ENCODE measurements around the gene ARHGEF28.
A peak's percentile ranks its signal among the peaks of the same experiment; 100 is the strongest.

The ARHGEF28 gene

GRCh38 chr5:73654819-73655318, 28.9 kb downstream of the ARHGEF28 start:
- DNase-seq = no peak

- no peak for DNase-seq
These were observed 29.6 kb downstream of the ARHGEF28 start for GRCh38 chr5:73655521-73656160.

- DNase-seq = no peak
These were observed 35.8 kb downstream of the ARHGEF28 start for GRCh38 chr5:73661753-73662152.

DNA sequence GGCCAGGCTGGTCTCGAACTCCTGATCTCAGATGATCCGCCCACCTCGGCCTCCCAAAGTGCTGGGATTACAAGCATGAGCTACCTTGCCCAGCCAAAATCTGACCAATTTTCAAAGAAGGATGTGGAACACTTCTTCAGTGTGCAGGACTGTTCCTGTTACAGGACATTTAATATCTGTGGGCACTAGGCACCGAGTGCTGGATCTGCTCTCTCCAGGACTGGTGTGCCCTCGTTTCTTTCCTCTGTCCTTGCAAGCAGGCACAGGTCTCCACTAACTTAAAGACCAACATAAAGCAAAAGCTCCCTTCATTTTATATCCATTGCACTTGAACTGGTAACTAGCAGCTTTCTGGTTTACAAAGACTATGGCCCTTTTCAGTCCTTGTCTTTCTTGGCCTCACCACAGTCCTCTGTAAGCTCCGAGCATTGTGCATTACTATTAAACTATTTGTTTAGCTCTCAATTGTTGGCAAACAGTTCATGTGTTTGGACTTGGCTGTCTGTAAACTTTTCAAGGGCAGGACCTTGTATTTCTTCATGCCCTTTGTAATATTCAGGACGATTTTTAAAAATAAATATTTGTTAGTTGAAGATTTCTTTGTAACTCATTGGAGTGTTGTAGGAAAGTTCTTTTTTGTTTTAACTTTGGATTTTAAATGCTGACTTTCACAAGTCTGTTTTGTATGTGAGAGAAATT, 37.3 kb downstream of the ARHGEF28 start:
- DNase-seq = no peak

- no peak for DNase-seq
These were observed 37.9 kb downstream of the ARHGEF28 start for GRCh38 chr5:73663860-73664240.

GRCh38 chr5:73664796-73665195, 38.8 kb downstream of the ARHGEF28 start:
- no peak for DNase-seq

DNA sequence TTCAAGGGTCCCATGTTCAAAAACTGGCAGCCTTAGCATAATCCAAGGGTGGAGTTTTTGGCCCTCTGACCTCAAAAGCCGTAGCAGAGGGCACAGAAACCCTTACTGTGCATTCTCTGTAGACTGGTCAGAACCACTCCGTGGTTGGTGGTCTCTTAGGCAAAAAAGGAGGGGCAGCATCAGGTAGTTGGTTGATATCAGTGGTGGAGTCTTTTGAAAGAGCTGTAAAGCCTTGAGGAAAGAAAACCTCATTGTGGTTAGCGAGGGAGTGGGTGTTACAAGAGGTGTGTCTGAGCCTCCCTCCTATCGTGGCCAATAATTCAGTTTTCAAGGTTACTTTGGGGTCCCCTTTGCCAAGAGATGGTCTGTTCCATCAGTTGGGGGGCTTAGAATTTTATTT, 40.9 kb downstream of the ARHGEF28 start:
- DNase-seq = no peak

GRCh38 chr5:73668017-73668416, 42.0 kb downstream of the ARHGEF28 start:
- no peak for DNase-seq

DNA sequence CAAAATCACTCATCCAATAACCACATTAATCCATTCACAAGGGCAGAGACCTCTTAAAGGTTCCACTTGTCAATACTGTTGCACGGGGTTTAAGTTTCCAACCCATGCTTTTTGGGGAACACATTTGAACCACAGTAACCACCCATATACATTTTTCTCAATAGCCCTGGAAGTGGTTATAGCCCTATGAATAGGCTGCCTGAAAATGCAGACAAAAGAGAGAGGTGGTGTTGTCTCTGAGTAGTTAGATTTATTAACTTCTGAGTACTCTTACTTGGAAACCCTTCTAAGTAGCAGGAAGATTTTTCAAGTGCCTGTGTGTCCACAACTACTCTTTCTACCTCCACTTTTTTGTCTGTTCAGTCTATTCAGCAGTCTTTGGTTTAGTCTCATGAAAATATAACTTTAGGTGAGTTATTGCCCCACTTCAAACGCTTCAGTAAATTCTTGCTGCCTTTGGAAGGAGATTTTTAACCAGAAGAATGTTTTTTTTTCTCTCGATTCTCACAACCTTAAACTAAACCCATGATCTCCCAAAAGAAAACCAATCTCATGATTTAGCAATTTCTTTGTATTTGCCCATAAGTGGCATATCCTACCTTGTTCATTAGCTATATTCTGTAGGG, 42.6 kb downstream of the ARHGEF28 start:
- DNase-seq = no peak

- DNase-seq = no peak
These were observed 44.7 kb downstream of the ARHGEF28 start for GRCh38 chr5:73670731-73671130.

DNA sequence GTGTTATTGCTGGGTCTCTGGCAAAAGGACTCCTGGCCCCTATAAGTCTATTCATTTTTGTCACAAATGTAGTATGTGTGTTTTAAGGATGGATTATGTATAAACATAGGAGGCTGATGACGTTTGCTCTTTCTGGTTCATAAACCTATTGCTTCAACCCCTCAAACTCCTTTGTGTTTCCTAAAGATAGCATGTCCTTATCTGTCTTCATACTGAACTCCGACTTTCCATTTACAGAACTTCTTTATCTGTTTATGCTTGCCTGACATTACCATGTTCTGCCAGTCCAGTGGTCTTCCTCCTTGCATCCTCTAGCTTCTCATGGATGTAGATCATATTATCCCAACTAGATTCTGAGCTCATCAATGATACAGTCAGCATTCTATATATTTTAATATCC, 46.1 kb downstream of the ARHGEF28 start:
- DNase-seq = no peak

- DNase-seq = no peak
These were observed 47.2 kb downstream of the ARHGEF28 start for GRCh38 chr5:73673161-73673591.

DNA sequence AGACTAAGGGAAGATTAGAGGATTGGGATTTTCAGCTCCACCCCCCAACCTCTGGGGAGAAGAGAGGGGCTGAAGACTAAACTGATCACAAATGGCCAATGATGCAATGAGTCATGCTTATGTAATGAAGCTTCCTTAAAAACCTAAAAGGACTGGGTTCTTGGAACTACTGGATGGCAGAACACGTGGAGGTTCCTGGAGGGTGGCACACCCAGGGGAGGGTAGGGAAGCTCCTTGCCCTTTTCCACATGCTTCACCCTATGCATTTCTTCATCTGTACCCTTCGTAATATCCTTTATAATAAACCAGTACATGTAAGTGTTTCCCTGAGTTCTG, 48.6 kb downstream of the ARHGEF28 start:
- DNase-seq = no peak

GRCh38 chr5:73678322-73678740, 52.3 kb downstream of the ARHGEF28 start:
- no peak for DNase-seq

DNA sequence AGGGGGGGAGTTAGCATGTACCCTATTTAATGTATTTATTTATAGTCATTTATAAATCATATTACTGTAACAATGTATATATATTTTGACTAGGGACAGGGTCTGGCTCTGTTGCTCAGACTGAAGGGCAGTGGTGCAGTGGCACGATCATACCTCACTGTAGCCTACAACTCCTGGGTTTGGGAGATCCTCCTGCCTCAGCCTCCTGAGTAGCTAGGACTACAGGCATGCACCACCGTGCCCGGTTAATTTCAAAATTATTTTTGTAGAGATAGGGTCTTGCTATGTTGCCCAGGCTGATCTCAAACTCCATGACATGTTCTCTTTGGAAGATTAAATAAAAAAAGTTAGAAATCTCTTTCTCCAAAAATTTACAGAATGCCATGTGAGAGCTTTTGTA, 52.8 kb downstream of the ARHGEF28 start:
- no peak for DNase-seq

DNA sequence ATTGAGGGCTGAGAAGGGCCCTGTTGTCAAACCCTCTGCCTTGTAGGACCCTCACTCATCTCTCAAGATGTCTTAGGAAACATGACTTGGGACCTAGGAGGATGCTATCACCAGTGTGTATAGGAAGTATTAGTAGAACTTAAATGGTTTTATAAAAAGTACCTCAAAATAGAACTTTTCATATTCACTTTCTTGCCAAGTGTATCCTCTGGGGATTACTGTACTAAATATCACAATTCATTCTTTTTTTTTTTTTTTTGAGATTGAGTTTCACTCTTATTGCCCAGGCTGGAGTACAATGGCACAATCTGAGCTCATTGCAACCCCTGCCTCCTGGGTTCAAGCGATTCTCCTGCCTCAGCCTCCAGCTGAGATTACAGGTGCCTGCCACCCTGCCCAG, 56.2 kb downstream of the ARHGEF28 start:
- no peak for DNase-seq

DNA sequence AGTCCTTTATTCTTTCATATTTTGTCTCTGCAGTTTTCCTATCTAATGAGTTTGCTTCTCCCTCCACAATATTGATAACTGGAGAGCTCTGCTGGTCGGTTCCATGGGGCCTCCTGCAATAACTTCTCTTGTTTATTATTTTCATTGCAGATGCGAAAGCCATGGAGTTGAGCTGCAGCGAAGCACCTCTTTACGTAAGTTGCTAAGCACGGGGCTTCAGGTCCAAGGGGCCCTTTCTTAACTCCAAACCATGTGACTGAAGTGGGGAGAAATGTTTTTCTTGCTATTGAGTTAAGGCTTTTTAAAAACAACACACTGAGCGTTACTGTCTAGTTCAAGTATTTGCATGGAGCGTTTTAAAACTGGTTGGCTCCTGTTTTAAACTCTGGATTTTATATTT, 58.7 kb downstream of the ARHGEF28 start:
- no peak for DNase-seq

- DNase-seq = no peak
These were observed 60.9 kb downstream of the ARHGEF28 start for GRCh38 chr5:73686912-73687311.

- DNase-seq = no peak
These were observed 61.4 kb downstream of the ARHGEF28 start for GRCh38 chr5:73687357-73687756.

GRCh38 chr5:73690015-73690414, 64.0 kb downstream of the ARHGEF28 start:
- no peak for DNase-seq

GRCh38 chr5:73691302-73692080, 65.5 kb downstream of the ARHGEF28 start:
- no peak for DNase-seq

- peak; percentile 12 for DNase-seq
These were observed 66.2 kb downstream of the ARHGEF28 start for GRCh38 chr5:73692166-73692640.

GRCh38 chr5:73692981-73693380, 67.0 kb downstream of the ARHGEF28 start:
- DNase-seq = no peak

All from activated CD4-positive, alpha-beta T cell treated with anti-CD3 and anti-CD28 coated beads, Interleukin-2, Interleukin-6, amounts not matched to agents 100 ng/mL and 50 ng/mL, durations not matched to agents 16 hours and 8 hours (primary cell).